HG03565 (cell line): Measurements from ENCODE around the gene PYGO2.
A peak's percentile ranks its signal among the peaks of the same experiment; 100 is the strongest.
"Not testable (repeated sequence)": the region's sequence is repeated elsewhere in the genome, so short reads cannot be mapped to it uniquely, and the experiment has no call there.

Source experiments
- ATAC-seq: cut with Tn5 transposase; IDR thresholded peaks from one replicate; pipeline ENCODE4 v1.9.1; 2021; ENCODE audit warnings: mild to moderate bottlenecking, moderate library complexity; ENCODE audit not compliant: unreplicated experiment

Gene PYGO2

GRCh38 chr1:154983776-154984466 is 22.3 kb upstream of the PYGO2 start:
- no peak for ATAC-seq

GRCh38 chr1:154982897-154983648 is 21.5 kb upstream of the PYGO2 start, which contains the start of gene FLAD1:
Gene FLAD1, plus strand, starts transcription at chr1:154983344. Its CDS starts 351 bp downstream, at chr1:154983695.
- ATAC-seq: peak; percentile 95

GRCh38 chr1:154982341-154982740 is 20.8 kb upstream of the PYGO2 start:
- no peak for ATAC-seq

GRCh38 chr1:154978360-154978759 is 16.8 kb upstream of the PYGO2 start:
- no peak for ATAC-seq

GRCh38 chr1:154977762-154978161 is 16.2 kb upstream of the PYGO2 start:
- not testable (repeated sequence) for ATAC-seq

- no peak for ATAC-seq
Measured at GRCh38 chr1:154975409-154976059, 14.0 kb upstream of the PYGO2 start.

- ATAC-seq: peak; percentile 33
Measured at GRCh38 chr1:154974808-154975408, 13.3 kb upstream of the PYGO2 start.

- ATAC-seq: peak; percentile 76
Measured at GRCh38 chr1:154974102-154974807, 12.7 kb upstream of the PYGO2 start, which contains the start of gene CKS1B. Gene CKS1B, plus strand, starts transcription at chr1:154974681. Its CDS starts 65 bp downstream, at chr1:154974746.

GRCh38 chr1:154973344-154974101 is 11.9 kb upstream of the PYGO2 start:
- ATAC-seq: no peak

GRCh38 chr1:154972517-154973343 is 11.1 kb upstream of the PYGO2 start:
- no peak for ATAC-seq

GRCh38 chr1:154972213-154972516 is 10.6 kb upstream of the PYGO2 start:
- no peak for ATAC-seq

GRCh38 chr1:154971341-154971998 is 9.9 kb upstream of the PYGO2 start:
- ATAC-seq: no peak

GRCh38 chr1:154970631-154971340 is 9.2 kb upstream of the PYGO2 start, which contains the start of gene SHC1:
Gene SHC1, minus strand, starts transcription at chr1:154970747. Its CDS starts 221 bp downstream, at chr1:154970526.
- no peak for ATAC-seq

GRCh38 chr1:154969860-154970452 is 8.4 kb upstream of the PYGO2 start:
- no peak for ATAC-seq

GRCh38 chr1:154969246-154969645 is 7.7 kb upstream of the PYGO2 start:
- ATAC-seq: no peak

- ATAC-seq: no peak
Measured at GRCh38 chr1:154968731-154969130, 7.1 kb upstream of the PYGO2 start.

- no peak for ATAC-seq
Measured at GRCh38 chr1:154967331-154967950, 5.9 kb upstream of the PYGO2 start.
